Liver (tissue), 9 donors: Measurements from ENCODE around the gene LMX1B. TPM values are rescaled to one million over a fixed set of nuclear protein-coding genes. Genes with fewer than 3 reads are reported as not detected.
"Not testable (repeated sequence)": the region's sequence is repeated elsewhere in the genome, so short reads cannot be mapped to it uniquely, and the experiment has no call there.

Source experiments
- DNase-seq: peaks from one replicate; pipeline ENCODE4 v3.0.0-alpha.2; 2017; ENCODE audit warnings: low spot score
- H3K27ac ChIP-seq, 2 donors: one replicate each; pipeline ENCODE4 v1.7.0; 2013; ENCODE audit warnings: inconsistent platforms in 2 of 2, low read length in 2 of 2, control low read depth in 1 of 2, low read depth in 1 of 2, mild to moderate bottlenecking in 1 of 2
- H3K27me3 ChIP-seq, 4 donors: one replicate each; pipeline versions ENCODE4 v1.6.1 to v1.7.0; 2013; ENCODE audit warnings: low read length in 3 of 4, inconsistent platforms in 1 of 4, mild to moderate bottlenecking in 1 of 4, moderate library complexity in 1 of 4; ENCODE audit not compliant: control insufficient read depth in 4 of 4, insufficient read depth in 4 of 4
- H3K36me3 ChIP-seq, 4 donors: one replicate each; pipeline versions ENCODE4 v1.6.1 to v1.7.0; 2013; ENCODE audit warnings: low read length in 3 of 4, mild to moderate bottlenecking in 3 of 4, low read depth in 1 of 4, moderate library complexity in 1 of 4; ENCODE audit not compliant: control insufficient read depth in 4 of 4, insufficient read depth in 3 of 4
- H3K4me1 ChIP-seq, 4 donors: one replicate each; pipeline versions ENCODE4 v1.6.1 to v1.7.0; 2013; ENCODE audit warnings: low read length in 3 of 4, mild to moderate bottlenecking in 3 of 4, moderate library complexity in 1 of 4; ENCODE audit not compliant: control insufficient read depth in 4 of 4, insufficient read depth in 4 of 4
- H3K4me3 ChIP-seq, 3 donors: one replicate each; pipeline versions ENCODE4 v1.6.1 to v1.7.0; 2013; ENCODE audit warnings: low read length in 3 of 3, control low read depth in 1 of 3, low read depth in 1 of 3, mild to moderate bottlenecking in 1 of 3
- H3K9ac ChIP-seq, 2 donors: one replicate each; pipeline ENCODE4 v1.7.0; 2013; ENCODE audit warnings: low read length in 2 of 2, mild to moderate bottlenecking in 2 of 2, moderate library complexity in 2 of 2, control low read depth in 1 of 2, low read depth in 1 of 2
- H3K9me3 ChIP-seq, 4 donors: one replicate each; pipeline versions ENCODE4 v1.6.1 to v1.7.0; 2013; ENCODE audit warnings: low read length in 3 of 4; ENCODE audit not compliant: control insufficient read depth in 4 of 4
- FOXA2 ChIP-seq: IDR thresholded peaks from 2 replicates; pipeline ENCODE4 v1.6.1; 2016; ENCODE audit warnings: antibody characterized with exemption
- GABPA ChIP-seq, 2 donors: IDR thresholded peaks in 1 of 2; conservative IDR thresholded peaks in 1 of 2; 2 replicates each; pipeline ENCODE4 v1.6.1; 2016; ENCODE audit warnings: antibody characterized with exemption in 2 of 2, mild to moderate bottlenecking in 1 of 2, moderate library complexity in 1 of 2
- JUND ChIP-seq, 2 donors: IDR thresholded peaks; 2 replicates each; pipeline ENCODE4 v1.6.1; 2016; ENCODE audit warnings: antibody characterized with exemption in 2 of 2
- SP1 ChIP-seq: IDR thresholded peaks from 2 replicates; pipeline ENCODE4 v1.6.1; 2018; ENCODE audit warnings: antibody characterized with exemption, mild to moderate bottlenecking
- TAF1 ChIP-seq: conservative IDR thresholded peaks from 2 replicates; pipeline ENCODE4 v1.6.1; 2016; ENCODE audit warnings: antibody characterized with exemption, mild to moderate bottlenecking
- YY1 ChIP-seq: IDR thresholded peaks from 2 replicates; pipeline ENCODE4 v1.6.1; 2016; ENCODE audit warnings: antibody characterized with exemption, mild to moderate bottlenecking
- WGBS: extraction: QIAGEN DNeasy Blood & Tissue Kit; methylation state at CpG from one replicate; pipeline ENCODE4 v1.1.7; 2013; 5-methylcytosine and 5-hydroxymethylcytosine counted together
- polyA plus RNA-seq, 2 donors: library from polyadenylated mRNA; stranded (reverse) in 1 of 2; unstranded in 1 of 2; fragments of 200-250 nt in 1 of 2; fragments of >200 nt in 1 of 2; fragmentation: Nextera tagmentation in 1 of 2; extraction: Ambion mirVana in 1 of 2; gene quantifications; one replicate each; pipeline versions ENCODE4 v1.2.1 to v1.2.3, GENCODE V29; 2013 to 2015
- total RNA-seq, 2 donors: library from RNA; depleted of rRNA; stranded (reverse); fragments of >200 nt; gene quantifications; one replicate each; pipeline ENCODE4 v1.2.3, GENCODE V29; 2014
- TF ChIP-seq, protein P1 (sequence below): fragments of 150-350 bp; IDR thresholded peaks from 2 replicates; pipeline ENCODE4 v1.5.1; 2017; ENCODE audit warnings: improper control_type of control experiment, low read depth, low read length; ENCODE audit not compliant: missing input control
- TF ChIP-seq, protein P2 (sequence below): IDR thresholded peaks from 2 replicates; pipeline ENCODE4 v1.6.1; 2016; ENCODE audit warnings: antibody characterized with exemption
- TF ChIP-seq, protein P3 (sequence below): IDR thresholded peaks from 2 replicates; pipeline ENCODE4 v1.6.1; 2016; ENCODE audit warnings: antibody characterized with exemption
- TF ChIP-seq, protein P4 (sequence below): IDR thresholded peaks from 2 replicates; pipeline ENCODE4 v1.6.1; 2016; ENCODE audit warnings: antibody characterized with exemption, mild to moderate bottlenecking
- TF ChIP-seq, protein P5 (sequence below): IDR thresholded peaks from 2 replicates; pipeline ENCODE4 v1.6.1; 2016; ENCODE audit warnings: antibody characterized with exemption
- donor health status: healthy.
- donor health status: healthy.
- donor health status: healthy.
- donor health status: healthy.
- donor health status: healthy.

Gene LMX1B
- total and polyA plus RNA-seq, 4 donors, result not detected

DNA sequence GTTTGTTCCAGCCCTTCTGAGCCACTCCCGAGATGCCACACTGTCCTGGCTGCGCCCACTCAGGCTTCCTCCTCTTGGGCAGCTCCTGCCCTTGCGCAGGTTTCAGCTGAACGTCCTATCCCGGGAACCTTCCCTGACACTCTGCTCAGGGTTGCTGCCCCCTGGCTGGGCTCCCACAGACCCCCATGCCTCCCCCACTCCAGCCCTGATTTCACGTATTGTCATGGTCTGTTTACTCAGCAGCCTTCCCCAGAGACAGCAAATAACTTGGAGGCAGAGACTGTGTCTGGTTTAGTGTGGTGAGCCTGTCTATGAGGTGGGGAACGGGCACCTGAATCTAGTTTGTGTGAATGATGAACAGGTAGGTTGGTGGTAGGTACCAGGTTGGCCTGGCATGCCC lies 40.4 kb downstream of the LMX1B start:
- 63% methylated on average over 7 of the region's 7 CpGs for WGBS
- H3K36me3 ChIP-seq, result no peaks in the 10 kb centered on the region
- no peak for DNase-seq
- H3K4me1 ChIP-seq, result no peaks in the 10 kb centered on the region
- no peak overlapping the region for H3K9ac ChIP-seq
- H3K9me3 ChIP-seq, result no peaks in the 10 kb centered on the region
- H3K27me3 ChIP-seq, result peaks cover 0 to 16% (median 1%) of the 10 kb centered on the region in 4 donors
- no peak overlapping the region for H3K27ac ChIP-seq
- H3K4me3 ChIP-seq, result no peak overlapping the region
- TF ChIP-seq, protein P1, sequence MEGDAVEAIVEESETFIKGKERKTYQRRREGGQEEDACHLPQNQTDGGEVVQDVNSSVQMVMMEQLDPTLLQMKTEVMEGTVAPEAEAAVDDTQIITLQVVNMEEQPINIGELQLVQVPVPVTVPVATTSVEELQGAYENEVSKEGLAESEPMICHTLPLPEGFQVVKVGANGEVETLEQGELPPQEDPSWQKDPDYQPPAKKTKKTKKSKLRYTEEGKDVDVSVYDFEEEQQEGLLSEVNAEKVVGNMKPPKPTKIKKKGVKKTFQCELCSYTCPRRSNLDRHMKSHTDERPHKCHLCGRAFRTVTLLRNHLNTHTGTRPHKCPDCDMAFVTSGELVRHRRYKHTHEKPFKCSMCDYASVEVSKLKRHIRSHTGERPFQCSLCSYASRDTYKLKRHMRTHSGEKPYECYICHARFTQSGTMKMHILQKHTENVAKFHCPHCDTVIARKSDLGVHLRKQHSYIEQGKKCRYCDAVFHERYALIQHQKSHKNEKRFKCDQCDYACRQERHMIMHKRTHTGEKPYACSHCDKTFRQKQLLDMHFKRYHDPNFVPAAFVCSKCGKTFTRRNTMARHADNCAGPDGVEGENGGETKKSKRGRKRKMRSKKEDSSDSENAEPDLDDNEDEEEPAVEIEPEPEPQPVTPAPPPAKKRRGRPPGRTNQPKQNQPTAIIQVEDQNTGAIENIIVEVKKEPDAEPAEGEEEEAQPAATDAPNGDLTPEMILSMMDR, result no peak
- no peak for TF ChIP-seq SP1
- TF ChIP-seq, protein P2, sequence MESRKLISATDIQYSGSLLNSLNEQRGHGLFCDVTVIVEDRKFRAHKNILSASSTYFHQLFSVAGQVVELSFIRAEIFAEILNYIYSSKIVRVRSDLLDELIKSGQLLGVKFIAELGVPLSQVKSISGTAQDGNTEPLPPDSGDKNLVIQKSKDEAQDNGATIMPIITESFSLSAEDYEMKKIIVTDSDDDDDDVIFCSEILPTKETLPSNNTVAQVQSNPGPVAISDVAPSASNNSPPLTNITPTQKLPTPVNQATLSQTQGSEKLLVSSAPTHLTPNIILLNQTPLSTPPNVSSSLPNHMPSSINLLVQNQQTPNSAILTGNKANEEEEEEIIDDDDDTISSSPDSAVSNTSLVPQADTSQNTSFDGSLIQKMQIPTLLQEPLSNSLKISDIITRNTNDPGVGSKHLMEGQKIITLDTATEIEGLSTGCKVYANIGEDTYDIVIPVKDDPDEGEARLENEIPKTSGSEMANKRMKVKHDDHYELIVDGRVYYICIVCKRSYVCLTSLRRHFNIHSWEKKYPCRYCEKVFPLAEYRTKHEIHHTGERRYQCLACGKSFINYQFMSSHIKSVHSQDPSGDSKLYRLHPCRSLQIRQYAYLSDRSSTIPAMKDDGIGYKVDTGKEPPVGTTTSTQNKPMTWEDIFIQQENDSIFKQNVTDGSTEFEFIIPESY, result no peak
- no peak for TF ChIP-seq YY1
- no peak for TF ChIP-seq TAF1
- TF ChIP-seq GABPA (IDR thresholded peaks at IDR 0.05 in 1 of 2, conservative IDR thresholded peaks at IDR 0.05 in 1 of 2), result no peak
- TF ChIP-seq, protein P3, sequence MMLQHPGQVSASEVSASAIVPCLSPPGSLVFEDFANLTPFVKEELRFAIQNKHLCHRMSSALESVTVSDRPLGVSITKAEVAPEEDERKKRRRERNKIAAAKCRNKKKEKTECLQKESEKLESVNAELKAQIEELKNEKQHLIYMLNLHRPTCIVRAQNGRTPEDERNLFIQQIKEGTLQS, result no peak
- TF ChIP-seq, protein P4, sequence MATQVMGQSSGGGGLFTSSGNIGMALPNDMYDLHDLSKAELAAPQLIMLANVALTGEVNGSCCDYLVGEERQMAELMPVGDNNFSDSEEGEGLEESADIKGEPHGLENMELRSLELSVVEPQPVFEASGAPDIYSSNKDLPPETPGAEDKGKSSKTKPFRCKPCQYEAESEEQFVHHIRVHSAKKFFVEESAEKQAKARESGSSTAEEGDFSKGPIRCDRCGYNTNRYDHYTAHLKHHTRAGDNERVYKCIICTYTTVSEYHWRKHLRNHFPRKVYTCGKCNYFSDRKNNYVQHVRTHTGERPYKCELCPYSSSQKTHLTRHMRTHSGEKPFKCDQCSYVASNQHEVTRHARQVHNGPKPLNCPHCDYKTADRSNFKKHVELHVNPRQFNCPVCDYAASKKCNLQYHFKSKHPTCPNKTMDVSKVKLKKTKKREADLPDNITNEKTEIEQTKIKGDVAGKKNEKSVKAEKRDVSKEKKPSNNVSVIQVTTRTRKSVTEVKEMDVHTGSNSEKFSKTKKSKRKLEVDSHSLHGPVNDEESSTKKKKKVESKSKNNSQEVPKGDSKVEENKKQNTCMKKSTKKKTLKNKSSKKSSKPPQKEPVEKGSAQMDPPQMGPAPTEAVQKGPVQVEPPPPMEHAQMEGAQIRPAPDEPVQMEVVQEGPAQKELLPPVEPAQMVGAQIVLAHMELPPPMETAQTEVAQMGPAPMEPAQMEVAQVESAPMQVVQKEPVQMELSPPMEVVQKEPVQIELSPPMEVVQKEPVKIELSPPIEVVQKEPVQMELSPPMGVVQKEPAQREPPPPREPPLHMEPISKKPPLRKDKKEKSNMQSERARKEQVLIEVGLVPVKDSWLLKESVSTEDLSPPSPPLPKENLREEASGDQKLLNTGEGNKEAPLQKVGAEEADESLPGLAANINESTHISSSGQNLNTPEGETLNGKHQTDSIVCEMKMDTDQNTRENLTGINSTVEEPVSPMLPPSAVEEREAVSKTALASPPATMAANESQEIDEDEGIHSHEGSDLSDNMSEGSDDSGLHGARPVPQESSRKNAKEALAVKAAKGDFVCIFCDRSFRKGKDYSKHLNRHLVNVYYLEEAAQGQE, result no peak
- TF ChIP-seq, protein P5, sequence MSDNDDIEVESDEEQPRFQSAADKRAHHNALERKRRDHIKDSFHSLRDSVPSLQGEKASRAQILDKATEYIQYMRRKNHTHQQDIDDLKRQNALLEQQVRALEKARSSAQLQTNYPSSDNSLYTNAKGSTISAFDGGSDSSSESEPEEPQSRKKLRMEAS, result no peak
- no peak for TF ChIP-seq JUND (IDR thresholded peaks at IDR 0.05)
- no peak for TF ChIP-seq FOXA2

DNA sequence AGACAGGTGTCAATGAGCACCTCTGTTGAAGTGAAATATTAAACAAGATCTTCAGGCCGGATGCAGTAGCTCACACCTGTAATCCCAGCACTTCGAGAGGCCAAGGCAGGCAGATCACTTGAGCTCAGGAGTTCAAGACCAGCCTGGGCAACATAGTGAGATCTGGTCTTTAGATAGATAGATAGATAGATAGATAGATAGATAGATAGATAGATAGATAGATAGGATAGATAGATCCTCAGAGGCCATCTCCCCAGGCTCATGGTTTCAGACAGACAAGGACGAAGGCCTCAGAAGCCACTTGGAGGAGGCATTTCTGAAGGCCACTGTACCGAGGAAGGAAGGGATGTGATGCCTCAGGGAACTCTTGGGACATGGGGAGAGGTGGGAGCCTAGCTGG lies 42.5 kb downstream of the LMX1B start:
- H3K4me1 ChIP-seq, DNase-seq, H3K9me3 ChIP-seq, H3K9ac ChIP-seq, H3K4me3 ChIP-seq, H3K27ac ChIP-seq, H3K36me3 ChIP-seq: not testable (repeated sequence)
- WGBS, result 77% methylated on average over 4 of the region's 4 CpGs
- H3K27me3 ChIP-seq, result peaks cover 0 to 16% (median 0%) of the 10 kb centered on the region in 4 donors
